ENCODE data around the gene CMTM7. TPM values are rescaled to one million over a fixed set of nuclear protein-coding genes. Genes with fewer than 3 reads are reported as not detected.

Gene CMTM7
- total RNA-seq, 1 experiment from 2014 or later: 62.6 TPM

DNA sequence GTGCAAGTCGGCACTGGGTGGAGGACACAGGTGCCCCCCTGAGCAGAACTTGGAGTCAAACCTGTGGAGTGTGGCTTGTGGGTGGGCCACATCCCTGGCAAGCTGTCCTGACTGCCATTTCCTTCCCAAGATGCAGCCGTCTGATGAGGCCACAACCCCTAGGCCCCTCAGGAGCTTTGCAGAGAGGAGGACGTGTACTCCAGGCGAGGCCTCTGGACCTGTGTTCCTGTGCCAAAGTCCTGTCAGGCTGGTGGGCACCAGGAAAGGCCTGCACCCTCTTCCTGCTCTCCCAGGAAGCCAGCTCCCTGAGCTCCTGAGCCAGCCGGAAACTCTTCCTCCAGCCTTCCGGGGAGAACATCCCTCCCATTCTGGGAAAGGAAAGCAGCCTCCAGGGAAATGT, 62.5 kb downstream of the CMTM7 start:
- Histone ChIP-seq H3K27ac (ENCODE audit: low read depth, low read length) (no peak overlapping the region), H3K4me1 (ENCODE audit: control insufficient read depth in 1 of 2, insufficient read depth in 2 of 2, low read length in 2 of 2) (no peaks in the 10 kb centered on the region), H3K4me3 (replicated peaks in 1 of 2; ENCODE audit: low read depth in 1 of 2, low read length in 2 of 2) (no peak overlapping the region), H2AFZ (ENCODE audit: low read depth, low read length, poor library complexity, severe bottlenecking) (no peak overlapping the region), H3K9me3 (ENCODE audit: control insufficient read depth in 1 of 2, insufficient read depth in 1 of 2, low read depth in 1 of 2, low read length in 2 of 2) (no peaks in the 10 kb centered on the region), H3K9ac (ENCODE audit: low read length) (no peak overlapping the region), H4K20me1 (ENCODE audit: insufficient read depth) (no peaks in the 10 kb centered on the region), H3K4me2 (ENCODE audit: low read length) (no peak overlapping the region), H3K36me3 (ENCODE audit: control insufficient read depth in 1 of 2, insufficient read depth in 2 of 2, low read length in 2 of 2) (peaks cover 3 to 32% of the 10 kb centered on the region in 2 experiments; a peak in 2 of 4 replicates), H3K79me2 (ENCODE audit: insufficient read depth, low read length) (peaks cover 39% of the 10 kb centered on the region; the same call in 1 of the 2 replicates), H3K9me2 (ENCODE audit: insufficient read depth) (no peaks in the 10 kb centered on the region), H3K27me3 (ENCODE audit: insufficient read depth, low read length) (no peaks in the 10 kb centered on the region)
- intact Hi-C loops (cut with micrococcal nuclease): no loop called here
- BruUV-seq (replicated peaks): no TSS peak
- POLR2A ChIA-PET: no interaction called here
- CTCF ChIA-PET: interaction anchor here (1.1 kb wide), 1 partner anchor 14 kb away, joined by 3 read pairs; no protein-coding TSS in a partner anchor
- TF ChIP-seq, protein P1, sequence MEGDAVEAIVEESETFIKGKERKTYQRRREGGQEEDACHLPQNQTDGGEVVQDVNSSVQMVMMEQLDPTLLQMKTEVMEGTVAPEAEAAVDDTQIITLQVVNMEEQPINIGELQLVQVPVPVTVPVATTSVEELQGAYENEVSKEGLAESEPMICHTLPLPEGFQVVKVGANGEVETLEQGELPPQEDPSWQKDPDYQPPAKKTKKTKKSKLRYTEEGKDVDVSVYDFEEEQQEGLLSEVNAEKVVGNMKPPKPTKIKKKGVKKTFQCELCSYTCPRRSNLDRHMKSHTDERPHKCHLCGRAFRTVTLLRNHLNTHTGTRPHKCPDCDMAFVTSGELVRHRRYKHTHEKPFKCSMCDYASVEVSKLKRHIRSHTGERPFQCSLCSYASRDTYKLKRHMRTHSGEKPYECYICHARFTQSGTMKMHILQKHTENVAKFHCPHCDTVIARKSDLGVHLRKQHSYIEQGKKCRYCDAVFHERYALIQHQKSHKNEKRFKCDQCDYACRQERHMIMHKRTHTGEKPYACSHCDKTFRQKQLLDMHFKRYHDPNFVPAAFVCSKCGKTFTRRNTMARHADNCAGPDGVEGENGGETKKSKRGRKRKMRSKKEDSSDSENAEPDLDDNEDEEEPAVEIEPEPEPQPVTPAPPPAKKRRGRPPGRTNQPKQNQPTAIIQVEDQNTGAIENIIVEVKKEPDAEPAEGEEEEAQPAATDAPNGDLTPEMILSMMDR (IDR thresholded peaks at IDR 0.05 in 2 of 3, conservative IDR thresholded peaks at IDR 0.05 in 1 of 3; ENCODE audit: borderline replicate concordance in 1 of 3, insufficient read depth in 1 of 3, low read depth in 2 of 3, low read length in 2 of 3): no peak
- no peak for TF ChIP-seq EZH2 (IDR thresholded peaks at IDR 0.05)
- no peak for TF ChIP-seq CBX3 (IDR thresholded peaks at IDR 0.05; ENCODE audit: low read depth)
- no peak for TF ChIP-seq SRF (IDR thresholded peaks at IDR 0.05; ENCODE audit: low read depth)
- TF ChIP-seq EGR1 (IDR thresholded peaks at IDR 0.05; ENCODE audit: low read depth): no peak
- no peak for TF ChIP-seq POLR2A (IDR thresholded peaks at IDR 0.05; ENCODE audit: borderline replicate concordance, extremely low read depth, insufficient read depth, insufficient read length)
- no peak for TF ChIP-seq SP1 (IDR thresholded peaks at IDR 0.05; ENCODE audit: low read depth)
- no peak for TF ChIP-seq ZFX (IDR thresholded peaks at IDR 0.05)
- TF ChIP-seq TCF7L2 (IDR thresholded peaks at IDR 0.05; ENCODE audit: borderline replicate concordance, extremely low read depth, insufficient read depth, insufficient read length): no peak
- no peak for TF ChIP-seq CEBPB (IDR thresholded peaks at IDR 0.05; ENCODE audit: low read depth)
- no peak for TF ChIP-seq SIN3A (IDR thresholded peaks at IDR 0.05; ENCODE audit: low read depth)
- no peak for TF ChIP-seq EZH2phosphoT487 (IDR thresholded peaks at IDR 0.05; ENCODE audit: borderline replicate concordance)
- no peak for TF ChIP-seq RAD21 (IDR thresholded peaks at IDR 0.05; ENCODE audit: low read depth)
- RAD21 ChIA-PET (ENCODE audit: low non-redundant PET in 1 of 2, low total read pairs in 2 of 2, uncharacterized antibody in 2 of 2, unreplicated experiment in 2 of 2): no interaction called here
- no peak for DNase-seq (ENCODE audit: low read depth, low spot score)
- no peak for ATAC-seq

Data from HCT116 (cell line).